ES-I3 (cell line): Measurements from ENCODE around the gene MZB1.
"Not testable (repeated sequence)": the region's sequence is repeated elsewhere in the genome, so short reads cannot be mapped to it uniquely, and the experiment has no call there.

Source experiments
- H3K36me3 ChIP-seq: 2 replicates; pipeline ENCODE4 v1.6.1; 2013; ENCODE audit warnings: mild to moderate bottlenecking, low read length, control low read depth, moderate library complexity; ENCODE audit not compliant: insufficient read depth
- H3K4me1 ChIP-seq: 2 replicates; pipeline ENCODE4 v1.6.1; 2013; ENCODE audit warnings: mild to moderate bottlenecking, control low read depth, low read length; ENCODE audit not compliant: insufficient read depth
- H3K9ac ChIP-seq: 2 replicates; pipeline ENCODE4 v1.6.1; 2013; ENCODE audit warnings: low read depth, mild to moderate bottlenecking, low read length, moderate library complexity
- H3K9me3 ChIP-seq: 2 replicates; pipeline ENCODE4 v1.6.1; 2013; ENCODE audit warnings: mild to moderate bottlenecking, low read length, moderate library complexity; ENCODE audit not compliant: control insufficient read depth, insufficient read depth

The MZB1 gene

DNA sequence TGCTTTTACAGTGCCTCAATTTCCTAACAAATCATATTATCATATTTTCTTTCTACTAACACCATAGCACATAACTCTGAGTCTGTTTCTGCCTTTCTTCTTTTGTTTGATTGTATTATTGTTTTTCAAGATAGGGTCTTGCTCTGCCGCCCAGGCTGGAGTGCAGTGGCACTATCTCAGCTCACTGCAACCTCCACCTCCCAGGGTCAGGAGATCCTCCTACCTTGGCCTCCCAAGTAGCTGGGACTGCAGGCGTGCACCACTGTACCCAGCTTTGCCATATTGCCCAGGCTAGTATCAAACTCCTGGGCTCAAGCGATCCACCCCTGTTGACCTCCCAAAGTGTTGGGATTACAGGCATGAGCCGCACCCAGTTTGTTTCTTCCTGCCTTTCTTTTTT is 29.3 kb downstream of the MZB1 start:
- no peaks in the 10 kb centered on the region for H3K9me3 ChIP-seq
- no peak overlapping the region for H3K9ac ChIP-seq
- H3K36me3 ChIP-seq: peaks cover 17% of the 10 kb centered on the region
- no peaks in the 10 kb centered on the region for H3K4me1 ChIP-seq

DNA sequence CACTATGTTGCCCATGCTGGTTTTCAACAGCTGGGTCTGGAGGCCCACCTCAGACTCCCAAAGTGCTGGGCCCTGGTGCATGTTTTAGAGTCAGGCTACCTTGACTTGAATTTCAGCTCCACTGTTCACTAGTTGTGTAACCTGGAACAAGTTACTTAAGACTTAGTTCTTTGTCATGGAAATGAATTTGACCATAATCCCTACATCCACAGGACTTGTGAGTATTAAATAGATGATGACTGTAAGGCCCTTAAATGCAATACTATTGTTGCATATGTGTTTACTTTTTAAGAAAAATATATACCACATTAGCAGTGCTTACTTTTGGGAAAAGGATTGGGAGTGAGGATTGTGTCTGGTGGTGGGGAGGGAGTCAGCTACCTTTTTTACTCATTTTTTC is 31.6 kb downstream of the MZB1 start:
- Histone ChIP-seq H3K9ac (no peak overlapping the region), H3K9me3 (no peaks in the 10 kb centered on the region), H3K36me3 (no peaks in the 10 kb centered on the region; the same call in 1 of the 2 replicates), H3K4me1 (no peaks in the 10 kb centered on the region)

GRCh38 chr5:139355900-139356299 is 33.8 kb downstream of the MZB1 start:
- not testable (repeated sequence) for H3K9ac ChIP-seq, H3K9me3 ChIP-seq, H3K4me1 ChIP-seq, H3K36me3 ChIP-seq

DNA sequence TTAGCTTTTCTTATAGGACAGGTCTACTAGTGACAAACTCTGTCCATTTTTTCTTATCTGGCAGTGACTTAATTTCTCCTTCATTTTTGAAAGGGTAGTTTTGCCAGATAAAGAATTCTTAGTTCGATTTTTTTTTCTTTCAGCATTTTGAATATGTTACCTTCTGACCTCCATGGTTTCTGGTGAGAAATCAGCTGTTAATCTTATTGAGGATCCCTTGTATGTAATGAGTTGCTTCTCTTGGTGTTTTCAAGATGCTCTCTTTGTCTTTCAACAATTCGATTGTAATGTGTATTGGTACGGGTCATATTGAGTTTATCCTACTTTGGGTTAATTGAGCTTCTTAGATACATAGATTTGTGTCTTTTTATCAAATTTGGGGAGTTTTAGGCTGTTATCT is 35.5 kb downstream of the MZB1 start:
- Histone ChIP-seq H3K4me1 (no peaks in the 10 kb centered on the region), H3K9ac (no peak overlapping the region), H3K36me3 (no peaks in the 10 kb centered on the region), H3K9me3 (no peaks in the 10 kb centered on the region)

GRCh38 chr5:139347863-139348262 is 41.9 kb downstream of the MZB1 start:
- H3K9ac ChIP-seq, H3K4me1 ChIP-seq, H3K9me3 ChIP-seq, H3K36me3 ChIP-seq: not testable (repeated sequence)

DNA sequence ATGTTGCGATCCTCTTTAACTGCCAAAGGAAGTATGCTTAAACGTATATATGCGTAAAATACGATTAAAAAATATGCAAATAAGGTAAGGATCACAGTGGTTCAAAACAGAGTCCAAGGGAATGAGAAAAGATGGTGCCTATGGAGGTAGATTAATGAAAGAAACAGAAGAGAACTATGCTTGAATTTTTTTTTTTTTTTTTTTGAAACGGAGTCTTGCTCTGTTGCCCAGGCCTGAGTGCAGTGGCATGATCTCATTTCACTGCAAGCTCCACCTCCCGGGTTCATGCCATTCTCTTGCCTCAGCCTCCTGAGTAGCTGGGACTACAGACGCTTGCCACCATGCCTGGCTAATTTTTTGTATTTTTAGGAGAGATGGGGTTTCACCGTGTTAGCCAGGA is 44.3 kb downstream of the MZB1 start:
- H3K4me1 ChIP-seq, H3K36me3 ChIP-seq, H3K9me3 ChIP-seq, H3K9ac ChIP-seq: not testable (repeated sequence)

DNA sequence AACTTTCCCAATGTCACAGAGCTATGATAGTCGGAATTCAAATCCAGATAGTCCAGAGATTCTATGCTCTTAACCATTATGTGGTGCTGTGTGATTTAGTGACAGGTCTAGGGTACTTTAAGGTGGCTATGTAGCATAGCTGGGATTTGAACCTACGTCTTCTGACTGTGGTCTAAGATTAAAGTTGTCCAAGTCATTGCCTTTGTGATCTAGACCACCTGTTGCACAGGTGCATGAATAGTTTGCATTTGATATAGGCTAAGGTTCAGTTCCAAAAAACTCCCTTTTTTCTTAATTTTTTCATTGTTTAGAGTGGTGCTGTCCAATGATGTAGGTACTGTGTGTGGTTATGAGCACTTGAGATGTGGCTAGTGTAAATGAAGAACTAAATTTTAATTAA is 45.5 kb downstream of the MZB1 start:
- Histone ChIP-seq H3K4me1 (no peaks in the 10 kb centered on the region), H3K36me3 (no peaks in the 10 kb centered on the region), H3K9me3 (no peaks in the 10 kb centered on the region), H3K9ac (no peak overlapping the region)

- peak overlapping the region; percentile 99; the same call in 1 of the 2 replicates for H3K9ac ChIP-seq
- no peaks in the 10 kb centered on the region for H3K9me3 ChIP-seq
- no peaks in the 10 kb centered on the region for H3K36me3 ChIP-seq
- H3K4me1 ChIP-seq: no peaks in the 10 kb centered on the region
Measured at GRCh38 chr5:139343476-139343875, 46.2 kb downstream of the MZB1 start.

DNA sequence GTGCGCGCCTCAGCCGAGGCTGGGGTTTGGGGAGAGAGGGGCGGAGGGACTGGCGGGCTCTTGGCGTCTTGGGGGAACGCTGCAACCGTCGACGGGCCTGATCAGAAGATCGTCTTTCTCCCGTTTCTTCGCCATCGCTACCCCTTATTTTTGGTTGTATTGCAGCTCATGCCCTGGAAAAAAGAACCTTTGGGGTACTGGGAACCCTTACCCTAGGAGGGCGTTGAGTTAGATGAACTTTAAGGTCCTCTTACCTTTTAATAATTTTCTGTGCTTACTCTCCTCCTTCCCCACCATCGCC is 47.3 kb downstream of the MZB1 start:
- H3K9me3 ChIP-seq: no peaks in the 10 kb centered on the region
- no peaks in the 10 kb centered on the region for H3K36me3 ChIP-seq
- H3K9ac ChIP-seq: peak overlapping the region; percentile 99
- no peaks in the 10 kb centered on the region for H3K4me1 ChIP-seq

GRCh38 chr5:139341689-139342422 is 47.9 kb downstream of the MZB1 start, which contains the start of gene PAIP2:
TSS of gene PAIP2 (plus strand) at chr5:139341854. CDS start at chr5:139363785, 21,931 bp downstream.
- no peaks in the 10 kb centered on the region for H3K4me1 ChIP-seq
- H3K9me3 ChIP-seq: no peaks in the 10 kb centered on the region

DNA sequence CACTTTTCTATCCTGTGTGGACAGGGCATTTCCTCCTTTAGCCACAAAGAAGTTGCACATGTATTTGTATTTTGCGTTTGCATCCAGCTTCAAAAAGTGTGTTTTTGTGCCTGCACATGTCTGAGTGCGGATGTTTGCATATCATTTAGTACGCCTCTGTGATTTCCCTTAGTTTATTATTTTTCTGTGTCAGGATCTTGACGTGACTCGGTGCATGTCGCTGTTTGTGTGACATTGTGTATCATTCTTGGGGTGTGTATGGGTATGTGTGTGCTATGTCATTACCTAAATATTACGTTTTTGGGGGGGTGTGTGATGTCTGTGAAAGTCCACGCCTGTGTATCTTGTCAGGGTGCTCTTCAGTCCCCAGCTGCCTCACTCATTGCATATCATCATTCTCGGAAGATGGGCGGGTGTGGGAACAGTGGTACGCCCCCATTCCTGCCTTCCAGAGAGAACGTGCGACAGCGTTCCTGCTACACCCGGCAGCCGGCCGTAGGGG is 48.5 kb downstream of the MZB1 start:
- H3K36me3 ChIP-seq: no peaks in the 10 kb centered on the region
- H3K9ac ChIP-seq: peak overlapping the region; percentile 99
- no peaks in the 10 kb centered on the region for H3K9me3 ChIP-seq
- no peaks in the 10 kb centered on the region for H3K4me1 ChIP-seq

More at GRCh38 chr5:139341689-139342422, 47.9 kb downstream of the MZB1 start, which contains the start of gene PAIP2:
- no peaks in the 10 kb centered on the region for H3K36me3 ChIP-seq
- peak within 1 kb of the TSS; percentile 99 for H3K9ac ChIP-seq

DNA sequence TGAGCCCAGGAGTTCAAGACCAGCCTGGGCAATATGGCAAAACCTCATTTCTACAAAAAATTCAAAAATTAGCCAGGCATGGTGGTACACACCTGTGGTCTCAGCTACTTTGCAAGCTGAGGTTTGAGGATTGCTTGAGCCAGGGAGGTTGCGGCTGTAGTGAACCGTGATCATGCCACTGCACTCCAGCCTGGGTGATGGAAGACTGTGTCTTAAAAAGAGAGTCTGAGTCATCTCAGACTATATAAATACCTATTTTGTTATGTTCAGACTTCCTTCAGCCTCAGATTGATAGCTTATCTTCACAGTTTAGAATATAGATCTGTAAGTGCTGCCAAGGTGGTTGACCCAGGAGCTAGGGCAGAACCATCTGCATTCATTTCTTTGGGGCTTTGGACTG is 49.7 kb downstream of the MZB1 start:
- Histone ChIP-seq H3K4me1 (0 out of 2 replicates have a peak, but pooled peaks cover 4% of the 10 kb centered on the region), H3K9me3 (no peaks in the 10 kb centered on the region), H3K9ac (no peak overlapping the region), H3K36me3 (no peaks in the 10 kb centered on the region)
